Measurements from ENCODE around the gene PPP1R9B. TPM values are rescaled to one million over a fixed set of nuclear protein-coding genes. Genes with fewer than 3 reads are reported as not detected.

PPP1R9B gene
- total RNA-seq, 1 donor from 2014 or later: 63.5 TPM

- peak in 1 of 2 donors; percentile 75 for DNase-seq (ENCODE audit: low spot score in 2 of 2)
- intact Hi-C loops (cut with DNase I): loop anchor here (5.0 kb wide), 3 partner anchors 35 to 50 kb away; partner anchors contain the start of gene PDK2
- H3K36me3 ChIP-seq: peaks cover 33% of the 10 kb centered on the region in 2 donors
- no peaks in the 10 kb centered on the region for H3K9me3 ChIP-seq
- H3K27me3 ChIP-seq: no peaks in the 10 kb centered on the region
- H3K4me1 ChIP-seq: peaks cover 21 to 30% of the 10 kb centered on the region in 2 donors
- peak overlapping the region; percentile 73 to 76 for H3K4me3 ChIP-seq
- H3K27ac ChIP-seq: peak overlapping the region; percentile 89 to 93
- TF ChIP-seq, protein P1, sequence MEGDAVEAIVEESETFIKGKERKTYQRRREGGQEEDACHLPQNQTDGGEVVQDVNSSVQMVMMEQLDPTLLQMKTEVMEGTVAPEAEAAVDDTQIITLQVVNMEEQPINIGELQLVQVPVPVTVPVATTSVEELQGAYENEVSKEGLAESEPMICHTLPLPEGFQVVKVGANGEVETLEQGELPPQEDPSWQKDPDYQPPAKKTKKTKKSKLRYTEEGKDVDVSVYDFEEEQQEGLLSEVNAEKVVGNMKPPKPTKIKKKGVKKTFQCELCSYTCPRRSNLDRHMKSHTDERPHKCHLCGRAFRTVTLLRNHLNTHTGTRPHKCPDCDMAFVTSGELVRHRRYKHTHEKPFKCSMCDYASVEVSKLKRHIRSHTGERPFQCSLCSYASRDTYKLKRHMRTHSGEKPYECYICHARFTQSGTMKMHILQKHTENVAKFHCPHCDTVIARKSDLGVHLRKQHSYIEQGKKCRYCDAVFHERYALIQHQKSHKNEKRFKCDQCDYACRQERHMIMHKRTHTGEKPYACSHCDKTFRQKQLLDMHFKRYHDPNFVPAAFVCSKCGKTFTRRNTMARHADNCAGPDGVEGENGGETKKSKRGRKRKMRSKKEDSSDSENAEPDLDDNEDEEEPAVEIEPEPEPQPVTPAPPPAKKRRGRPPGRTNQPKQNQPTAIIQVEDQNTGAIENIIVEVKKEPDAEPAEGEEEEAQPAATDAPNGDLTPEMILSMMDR (IDR thresholded peaks at IDR 0.05): no peak
These were observed 3.4 kb downstream of the PPP1R9B start for GRCh38 chr17:50146927-50147665.

- no peak for DNase-seq (ENCODE audit: low spot score in 2 of 2)
- intact Hi-C loops (cut with DNase I): loop anchor here (5.0 kb wide), 3 partner anchors 34 to 51 kb away; partner anchors contain the start of gene PDK2
These were observed 4.1 kb downstream of the PPP1R9B start for GRCh38 chr17:50146230-50146926.

DNA sequence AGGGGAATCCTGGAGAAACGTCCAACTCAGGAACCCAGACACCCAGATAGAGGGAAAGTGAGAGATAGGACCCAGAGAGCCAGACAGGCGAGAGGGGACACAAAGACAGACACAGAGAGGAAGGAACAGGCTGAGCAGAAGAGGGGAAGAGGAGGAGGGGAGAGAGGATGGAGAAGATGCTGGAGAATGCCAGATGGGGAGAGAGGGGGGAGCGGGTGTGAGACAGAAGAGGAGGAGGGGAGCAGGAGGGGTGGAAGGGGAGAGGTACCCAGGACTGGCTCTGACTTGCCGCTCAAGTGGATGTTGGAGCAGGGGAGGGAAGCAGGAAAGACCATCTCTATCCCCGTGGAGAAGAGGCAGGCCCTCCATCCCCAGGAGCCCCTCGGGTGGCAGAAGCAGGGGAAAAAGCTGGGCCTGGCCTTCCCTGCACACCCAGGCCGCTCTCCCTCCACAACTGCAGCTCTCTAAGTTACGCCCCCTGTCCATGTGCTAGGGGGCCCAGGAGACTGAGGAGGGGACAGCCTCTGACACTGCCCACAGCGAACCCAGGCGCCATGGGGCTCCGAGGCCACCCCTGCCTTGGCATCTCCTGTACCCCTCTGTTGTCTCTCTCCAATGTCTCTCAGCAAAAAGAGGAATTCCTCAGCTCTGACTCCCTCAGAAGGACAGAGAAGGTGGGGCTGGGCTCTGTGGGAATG is 4.8 kb downstream of the PPP1R9B start:
- Histone ChIP-seq H3K4me1 (peaks cover 21 to 30% of the 10 kb centered on the region in 2 donors), H3K27ac (peak overlapping the region; percentile 89 to 93), H3K4me3 (peak overlapping the region in 1 of 2 donors; percentile 73), H3K36me3 (peaks cover 47% of the 10 kb centered on the region in 2 donors), H3K9me3 (no peaks in the 10 kb centered on the region), H3K27me3 (no peaks in the 10 kb centered on the region)
- intact Hi-C loops (cut with DNase I): loop anchor here (5.0 kb wide), 3 partner anchors 33 to 52 kb away; partner anchors contain the start of gene PDK2
- no peak for DNase-seq (ENCODE audit: low spot score in 2 of 2)
- TF ChIP-seq, protein P1 (IDR thresholded peaks at IDR 0.05): no peak

More at GRCh38 chr17:50146230-50146926, 4.1 kb downstream of the PPP1R9B start:
- Histone ChIP-seq H3K9me3 (no peaks in the 10 kb centered on the region), H3K27ac (peak overlapping the region; percentile 89 to 93), H3K4me1 (peaks cover 21 to 30% of the 10 kb centered on the region in 2 donors), H3K36me3 (peaks cover 40% of the 10 kb centered on the region in 2 donors), H3K27me3 (no peaks in the 10 kb centered on the region), H3K4me3 (peak overlapping the region; percentile 73 to 76)
- TF ChIP-seq, protein P1 (IDR thresholded peaks at IDR 0.05): no peak

DNA sequence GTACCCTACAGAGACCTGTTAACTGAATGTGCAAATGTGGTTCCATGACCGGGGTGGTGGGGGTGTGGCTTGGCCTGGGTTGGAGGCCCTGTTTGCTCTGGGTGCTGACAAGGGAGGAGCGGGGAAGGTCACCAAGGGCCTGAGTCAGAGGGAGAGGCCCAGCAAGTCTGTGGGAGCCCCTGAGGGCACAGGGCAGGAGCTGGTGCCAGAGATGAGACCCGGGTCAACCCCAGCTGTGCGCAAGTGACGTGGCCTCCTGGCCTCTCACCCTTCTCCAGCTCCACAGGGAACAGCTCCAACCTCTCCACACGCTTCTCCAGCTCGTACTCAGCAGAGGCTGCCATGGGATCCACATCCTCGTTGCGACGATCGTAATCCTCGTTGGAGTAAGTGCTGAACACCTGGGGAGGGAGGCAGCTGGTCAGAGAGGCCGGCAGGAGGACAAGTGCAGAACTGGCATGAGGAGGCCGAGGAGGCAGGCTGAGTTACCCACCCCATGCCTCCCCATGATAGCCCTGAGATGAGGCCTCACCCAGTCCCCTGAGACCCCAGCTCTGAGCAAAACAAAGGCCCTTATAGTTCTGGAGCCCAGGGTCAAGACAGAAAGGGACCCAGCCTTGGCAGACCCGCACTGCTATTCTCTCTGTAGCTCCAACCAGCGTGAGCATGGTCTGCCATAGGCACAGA is 5.5 kb downstream of the PPP1R9B start:
- H3K27ac ChIP-seq: peak overlapping the region; percentile 89 to 93
- intact Hi-C loops (cut with DNase I): loop anchor here (5.0 kb wide), 3 partner anchors 33 to 52 kb away; partner anchors contain the start of gene PDK2
- TF ChIP-seq, protein P1 (IDR thresholded peaks at IDR 0.05): no peak
- H3K27me3 ChIP-seq: no peaks in the 10 kb centered on the region
- H3K4me3 ChIP-seq: peak overlapping the region in 1 of 2 donors; percentile 73
- peaks cover 21 to 35% of the 10 kb centered on the region in 2 donors for H3K4me1 ChIP-seq
- H3K36me3 ChIP-seq: peaks cover 52 to 53% of the 10 kb centered on the region in 2 donors
- no peak for DNase-seq (ENCODE audit: low spot score in 2 of 2)
- no peaks in the 10 kb centered on the region for H3K9me3 ChIP-seq

- TF ChIP-seq, protein P1 (IDR thresholded peaks at IDR 0.05): no peak
- no peaks in the 10 kb centered on the region for H3K9me3 ChIP-seq
- H3K27ac ChIP-seq: peak overlapping the region in 1 of 2 donors; percentile 14
- H3K36me3 ChIP-seq: peaks cover 55 to 57% of the 10 kb centered on the region in 2 donors
- H3K4me3 ChIP-seq: no peak overlapping the region
- intact Hi-C loops (cut with DNase I): no loop called here
- peaks cover 21 to 35% of the 10 kb centered on the region in 2 donors for H3K4me1 ChIP-seq
- no peaks in the 10 kb centered on the region for H3K27me3 ChIP-seq
- no peak for DNase-seq (ENCODE audit: low spot score in 2 of 2)
These were observed 6.1 kb downstream of the PPP1R9B start for GRCh38 chr17:50144355-50144754.
